A673 (cell line): ENCODE measurements around the gene PRKD1. TPM values are rescaled to one million over a fixed set of nuclear protein-coding genes. Genes with fewer than 3 reads are reported as not detected.

Source experiments
- BruUV-seq: library from RNA; stranded (reverse); fragments of 400-500 nt; replicated peaks from 2 replicates; lab custom pipeline; 2021; lab: Mats Ljungman, UMichigan
- CTCF ChIA-PET: fragments of 300-600 bp; sonication (Branson Sonifier 250); formaldehyde crosslinking; loops from one replicate; lab custom pipeline; 2022; ENCODE audit warnings: antibody characterized with exemption; lab: Charles Lee
- POLR2A ChIA-PET: fragments of 300-600 bp; sonication (Branson Sonifier 250); formaldehyde crosslinking; loops from one replicate; lab custom pipeline; 2022; ENCODE audit warnings: antibody characterized with exemption; ENCODE audit not compliant: low non-redundant PET; lab: Charles Lee
- DNase-seq: peaks from one replicate; pipeline ENCODE4 v3.0.0-alpha.2; 2015; ENCODE audit warnings: low spot score
- H3K27ac ChIP-seq: fragments of 200-600 bp; sonication (generic); 2 replicates; pipeline ENCODE4 v1.5.1; 2016; ENCODE audit warnings: mixed run types, low read depth, mild to moderate bottlenecking, mixed read lengths, antibody characterized with exemption, low read length; ENCODE audit not compliant: poor library complexity, severe bottlenecking
- H3K27me3 ChIP-seq: fragments of 200-600 bp; sonication (generic); replicated peaks from 2 replicates; pipeline ENCODE4 v1.6.1; 2017; ENCODE audit warnings: mixed run types, low read depth, mild to moderate bottlenecking, mixed read lengths, antibody characterized with exemption, low read length; ENCODE audit not compliant: insufficient read depth, poor library complexity
- H3K36me3 ChIP-seq: fragments of 200-600 bp; sonication (generic); 2 replicates; pipeline ENCODE4 v1.6.1; 2016; ENCODE audit warnings: mixed run types, mild to moderate bottlenecking, mixed read lengths, antibody characterized with exemption, low read length; ENCODE audit not compliant: insufficient read depth, poor library complexity, severe bottlenecking
- H3K4me1 ChIP-seq: fragments of 200-600 bp; sonication (generic); 2 replicates; pipeline ENCODE4 v1.6.1; 2017; ENCODE audit warnings: mixed run types, mild to moderate bottlenecking, mixed read lengths, antibody characterized with exemption, low read length; ENCODE audit not compliant: insufficient read depth, poor library complexity, severe bottlenecking
- H3K4me3 ChIP-seq: fragments of 200-600 bp; sonication (generic); 2 replicates; pipeline ENCODE4 v1.5.1; 2016; ENCODE audit warnings: low read depth, mixed run types, mild to moderate bottlenecking, mixed read lengths, low read length; ENCODE audit not compliant: poor library complexity, severe bottlenecking
- H3K9me3 ChIP-seq: fragments of 200-600 bp; sonication (generic); 2 replicates; pipeline ENCODE4 v1.6.1; 2016; ENCODE audit warnings: mixed run types, low read depth, mild to moderate bottlenecking, mixed read lengths, antibody characterized with exemption, low read length; ENCODE audit not compliant: poor library complexity, severe bottlenecking
- CTCF ChIP-seq: fragments of 300-800, 200-600 bp; sonication (generic); conservative IDR thresholded peaks from 2 replicates; pipeline ENCODE4 v1.5.1; 2017; ENCODE audit warnings: low read depth, mild to moderate bottlenecking, antibody characterized with exemption, low read length, moderate library complexity, mixed read lengths
- EZH2 ChIP-seq: fragments of 200-600 bp; sonication (generic); IDR thresholded peaks from 2 replicates; pipeline ENCODE4 v1.6.1; 2017; ENCODE audit warnings: borderline replicate concordance, low read depth, mild to moderate bottlenecking, mixed read lengths, antibody characterized with exemption, low read length; ENCODE audit not compliant: poor library complexity, severe bottlenecking
- intact Hi-C: fragments of 100-400 bp; cut with micrococcal nuclease; formaldehyde crosslinking; loops from one replicate; pipeline ENCODE4 v1.10.0; 2022; ENCODE audit not compliant: unreplicated experiment
- total RNA-seq: library from RNA; stranded (reverse); gene quantifications from 2 replicates; pipeline ENCODE4 v1.2.3, GENCODE V29; 2021

PRKD1 gene
- total RNA-seq, 1 experiment from 2014 or later = 45.7 TPM

- Histone ChIP-seq H3K4me1 (peaks cover 68% of the 10 kb centered on the region), H3K4me3 (no peak overlapping the region), H3K27me3 (no peaks in the 10 kb centered on the region), H3K27ac (peak overlapping the region; percentile 86), H3K9me3 (no peaks in the 10 kb centered on the region), H3K36me3 (no peaks in the 10 kb centered on the region)
- POLR2A ChIA-PET = no interaction called here
- DNase-seq = peak; percentile 45
- BruUV-seq = no TSS peak
- TF ChIP-seq EZH2 (no peak), CTCF (no peak)
- CTCF ChIA-PET = interaction anchor here (0.6 kb wide), 1 partner anchor 382 kb away, joined by 4 read pairs; no protein-coding TSS in a partner anchor
- intact Hi-C loops = loop anchor here (5.0 kb wide), 1 partner anchor 372 kb away; no protein-coding TSS in a partner anchor
These were observed 8.7 kb downstream of the PRKD1 start for GRCh38 chr14:29918981-29919380.

- TF ChIP-seq EZH2 (no peak), CTCF (no peak)
- no peaks in the 10 kb centered on the region for H3K9me3 ChIP-seq
- BruUV-seq = no TSS peak
These were observed 14.1 kb downstream of the PRKD1 start for GRCh38 chr14:29913566-29913965.

DNA sequence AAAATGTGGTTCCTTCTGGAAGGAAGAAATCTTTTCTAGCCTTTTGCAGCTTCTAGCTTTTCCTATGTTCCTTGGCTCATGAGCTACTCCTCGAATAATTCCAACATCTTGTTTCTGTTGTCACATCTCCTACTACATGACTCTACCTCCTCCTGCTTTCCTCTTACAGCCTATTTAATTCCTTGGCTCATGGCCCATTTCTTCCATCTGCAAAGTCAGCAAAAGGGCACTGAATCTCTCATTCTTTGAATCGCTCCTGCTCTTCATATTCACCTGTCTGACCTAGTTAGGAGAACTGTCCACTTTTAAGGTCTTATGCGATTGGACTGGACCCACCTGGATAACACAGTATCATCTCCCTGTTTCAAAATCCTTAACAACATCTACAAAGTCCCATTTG is 15.8 kb downstream of the PRKD1 start:
- intact Hi-C loops = no loop called here
- CTCF ChIA-PET = no interaction called here
- Histone ChIP-seq H3K36me3 (no peaks in the 10 kb centered on the region), H3K9me3 (no peaks in the 10 kb centered on the region), H3K27ac (no peak overlapping the region), H3K4me1 (peaks cover 24% of the 10 kb centered on the region), H3K27me3 (no peaks in the 10 kb centered on the region), H3K4me3 (no peak overlapping the region)
- no TSS peak for BruUV-seq
- peak; percentile 54 for DNase-seq
- POLR2A ChIA-PET = no interaction called here
- TF ChIP-seq CTCF (no peak), EZH2 (no peak)

More at GRCh38 chr14:29913566-29913965, 14.1 kb downstream of the PRKD1 start:
- CTCF ChIA-PET = no interaction called here
- Histone ChIP-seq H3K27ac (no peak overlapping the region), H3K4me1 (peaks cover 33% of the 10 kb centered on the region), H3K27me3 (no peaks in the 10 kb centered on the region), H3K4me3 (no peak overlapping the region), H3K36me3 (no peaks in the 10 kb centered on the region)
- intact Hi-C loops = no loop called here
- POLR2A ChIA-PET = no interaction called here
- no peak for DNase-seq
